IgD-negative memory B cell (primary cell): ENCODE results near the gene DDIT4. TPM values are rescaled to one million over a fixed set of nuclear protein-coding genes. Genes with fewer than 3 reads are reported as not detected.
A peak's percentile ranks its signal among the peaks of the same experiment; 100 is the strongest.
"Not testable (repeated sequence)": the region's sequence is repeated elsewhere in the genome, so short reads cannot be mapped to it uniquely, and the experiment has no call there.

Source experiments
- H3K27ac Mint-ChIP-seq, 3 donors: one replicate each; pipeline ENCODE4 v1.8.0; 2020 to 2022; ENCODE audit warnings: mild to moderate bottlenecking in 3 of 3, mixed read lengths in 3 of 3, moderate library complexity in 1 of 3
- H3K27me3 Mint-ChIP-seq: one replicate; pipeline ENCODE4 v1.8.0; 2021; ENCODE audit warnings: mixed read lengths
- H3K36me3 Mint-ChIP-seq: one replicate; pipeline ENCODE4 v1.8.0; 2020; ENCODE audit warnings: mild to moderate bottlenecking, mixed read lengths
- H3K4me1 Mint-ChIP-seq, 3 donors: one replicate each; pipeline ENCODE4 v1.8.0; 2020 to 2022; ENCODE audit warnings: mixed read lengths in 3 of 3, mild to moderate bottlenecking in 1 of 3
- H3K4me3 Mint-ChIP-seq, 4 donors: one replicate each; pipeline ENCODE4 v1.8.0; 2020 to 2022; ENCODE audit warnings: mild to moderate bottlenecking in 4 of 4, mixed read lengths in 4 of 4, moderate library complexity in 3 of 4
- H3K9me3 Mint-ChIP-seq, 3 donors: one replicate each; pipeline ENCODE4 v1.8.0; 2020 to 2021; ENCODE audit warnings: mixed read lengths in 3 of 3, mild to moderate bottlenecking in 1 of 3
- polyA plus RNA-seq: library from polyadenylated mRNA; unstranded; fragments of 300-500 nt; fragmentation: Illumina TruSeq; gene quantifications from one replicate; pipeline ENCODE4 v1.2.3, GENCODE V29; 2021

The DDIT4 gene
- polyA plus RNA-seq, 1 donor from 2014 or later: 79.9 TPM

- H3K9me3 Mint-ChIP-seq, H3K4me3 Mint-ChIP-seq, H3K36me3 Mint-ChIP-seq, H3K27me3 Mint-ChIP-seq, H3K27ac Mint-ChIP-seq: not testable (repeated sequence)
- peaks cover 5 to 17% (median 14%) of the 10 kb centered on the region in 3 donors for H3K4me1 Mint-ChIP-seq
Observed at GRCh38 chr10:72268475-72269200, 5.1 kb upstream of the DDIT4 start.

- H3K4me3 Mint-ChIP-seq: peak overlapping the region in 3 of 4 donors; percentile 10 to 99 (median 33)
- H3K27me3 Mint-ChIP-seq: no peaks in the 10 kb centered on the region
Observed at GRCh38 chr10:72270607-72271281, 3.0 kb upstream of the DDIT4 start.

GRCh38 chr10:72272689-72273409 is 875 bp upstream of the DDIT4 start:
- Mint-ChIP-seq H3K4me1 (peaks cover 17 to 31% (median 23%) of the 10 kb centered on the region in 3 donors), H3K9me3 (no peaks in the 10 kb centered on the region), H3K27me3 (no peaks in the 10 kb centered on the region), H3K27ac (peak overlapping the region; percentile 54 to 95 (median 94)), H3K4me3 (peak overlapping the region; percentile 97 to 99 (median 99)), H3K36me3 (peaks cover 7% of the 10 kb centered on the region)

More at GRCh38 chr10:72270607-72271281, 3.0 kb upstream of the DDIT4 start:
- Mint-ChIP-seq H3K36me3 (peaks cover 7% of the 10 kb centered on the region), H3K4me1 (peaks cover 10 to 24% (median 15%) of the 10 kb centered on the region in 3 donors), H3K27ac (peak overlapping the region in 2 of 3 donors; percentile 54), H3K9me3 (no peaks in the 10 kb centered on the region)

GRCh38 chr10:72274213-72274729 is 547 bp downstream of the DDIT4 start:
- peak overlapping the region; percentile 97 to 99 (median 99) for H3K4me3 Mint-ChIP-seq
- no peaks in the 10 kb centered on the region for H3K9me3 Mint-ChIP-seq
- peak overlapping the region; percentile 94 to 96 (median 95) for H3K27ac Mint-ChIP-seq
- H3K27me3 Mint-ChIP-seq: no peaks in the 10 kb centered on the region
- peaks cover 7% of the 10 kb centered on the region for H3K36me3 Mint-ChIP-seq
- peaks cover 17 to 31% (median 23%) of the 10 kb centered on the region in 3 donors for H3K4me1 Mint-ChIP-seq

GRCh38 chr10:72274730-72275350 is 1.1 kb downstream of the DDIT4 start:
- Mint-ChIP-seq H3K36me3 (peaks cover 7% of the 10 kb centered on the region), H3K4me1 (peaks cover 17 to 31% (median 23%) of the 10 kb centered on the region in 3 donors), H3K27ac (peak overlapping the region; percentile 94 to 96 (median 95)), H3K4me3 (peak overlapping the region; percentile 97 to 99 (median 99)), H3K9me3 (no peaks in the 10 kb centered on the region), H3K27me3 (no peaks in the 10 kb centered on the region)

GRCh38 chr10:72275351-72276012 is 1.8 kb downstream of the DDIT4 start:
- Mint-ChIP-seq H3K36me3 (peaks cover 7% of the 10 kb centered on the region), H3K4me1 (peaks cover 17 to 31% (median 23%) of the 10 kb centered on the region in 3 donors), H3K4me3 (peak overlapping the region; percentile 97 to 99 (median 99)), H3K9me3 (no peaks in the 10 kb centered on the region), H3K27ac (peak overlapping the region; percentile 54 to 96 (median 94)), H3K27me3 (no peaks in the 10 kb centered on the region)

GRCh38 chr10:72276013-72276387 is 2.3 kb downstream of the DDIT4 start:
- Mint-ChIP-seq H3K27me3 (no peaks in the 10 kb centered on the region), H3K36me3 (peaks cover 7% of the 10 kb centered on the region), H3K9me3 (no peaks in the 10 kb centered on the region), H3K4me3 (peak overlapping the region; percentile 97 to 99 (median 99)), H3K4me1 (peaks cover 17 to 30% (median 23%) of the 10 kb centered on the region in 3 donors), H3K27ac (peak overlapping the region; percentile 54 to 94 (median 77))

DNA sequence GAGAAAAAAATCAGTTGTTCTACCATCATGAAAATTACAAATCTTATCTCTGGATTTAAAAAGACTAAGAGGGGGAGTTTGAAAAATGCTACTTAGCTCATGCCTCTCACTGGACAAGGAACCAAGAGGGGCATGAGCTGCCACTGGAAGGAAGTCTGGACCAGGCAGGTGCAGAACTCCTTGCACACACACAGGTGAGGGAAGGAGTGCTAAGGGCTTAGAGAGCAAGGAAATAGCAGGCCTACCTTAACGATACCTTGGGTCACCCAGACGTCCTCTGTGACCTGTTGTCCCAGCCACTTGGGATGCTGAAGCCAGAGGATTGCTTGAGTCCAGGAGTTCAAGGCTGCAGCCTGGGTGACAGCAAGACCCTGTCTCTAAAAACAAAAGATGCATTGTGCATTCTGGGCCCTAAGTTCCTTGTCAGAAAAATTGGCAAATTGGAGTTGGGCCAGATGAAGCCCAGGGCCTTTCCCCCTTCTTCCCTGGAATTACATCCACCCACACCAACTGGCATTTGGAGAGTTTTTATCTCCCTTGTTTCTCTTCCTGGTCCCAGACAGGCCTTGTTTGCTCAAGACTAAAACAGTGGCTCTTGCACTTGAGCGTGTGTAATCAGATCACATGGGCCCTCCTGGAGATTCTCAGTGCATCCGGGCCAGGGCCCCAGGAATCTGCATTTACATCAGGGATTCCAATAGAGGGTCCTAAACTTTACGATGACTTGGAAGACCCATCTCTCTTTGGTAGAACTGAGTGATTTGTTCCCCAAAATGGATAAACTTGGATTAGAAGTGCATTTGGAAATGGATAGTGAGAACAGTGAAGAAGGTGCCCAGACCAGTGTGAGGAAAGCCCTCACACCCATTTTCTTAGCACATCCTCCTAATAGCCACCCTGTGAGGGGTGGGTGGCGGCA is 3.0 kb downstream of the DDIT4 start:
- Mint-ChIP-seq H3K4me3 (peak overlapping the region; percentile 43 to 99 (median 98)), H3K27me3 (no peaks in the 10 kb centered on the region), H3K9me3 (no peaks in the 10 kb centered on the region), H3K27ac (peak overlapping the region; percentile 63 to 94 (median 77)), H3K36me3 (peaks cover 7% of the 10 kb centered on the region), H3K4me1 (peaks cover 17 to 26% (median 23%) of the 10 kb centered on the region in 3 donors)

GRCh38 chr10:72277340-72277995 is 3.7 kb downstream of the DDIT4 start:
- peak overlapping the region in 2 of 4 donors; percentile 4 to 99 for H3K4me3 Mint-ChIP-seq

GRCh38 chr10:72277996-72278667 is 4.4 kb downstream of the DDIT4 start:
- no peak overlapping the region for H3K27ac Mint-ChIP-seq
- H3K9me3 Mint-ChIP-seq: no peaks in the 10 kb centered on the region
- no peaks in the 10 kb centered on the region for H3K27me3 Mint-ChIP-seq
- H3K36me3 Mint-ChIP-seq: peaks cover 7% of the 10 kb centered on the region
- peaks cover 17 to 31% (median 27%) of the 10 kb centered on the region in 3 donors for H3K4me1 Mint-ChIP-seq
- peak overlapping the region in 2 of 4 donors; percentile 32 to 49 for H3K4me3 Mint-ChIP-seq

More at GRCh38 chr10:72277340-72277995, 3.7 kb downstream of the DDIT4 start:
- Mint-ChIP-seq H3K36me3 (peaks cover 7% of the 10 kb centered on the region), H3K27me3 (no peaks in the 10 kb centered on the region), H3K4me1 (peaks cover 17 to 26% (median 24%) of the 10 kb centered on the region in 3 donors), H3K27ac (peak overlapping the region in 2 of 3 donors; percentile 63 to 94), H3K9me3 (no peaks in the 10 kb centered on the region)

GRCh38 chr10:72278668-72279393 is 5.1 kb downstream of the DDIT4 start:
- Mint-ChIP-seq H3K4me1 (peaks cover 17 to 27% (median 26%) of the 10 kb centered on the region in 3 donors), H3K4me3 (peak overlapping the region in 2 of 4 donors; percentile 32 to 49), H3K9me3 (no peaks in the 10 kb centered on the region), H3K27ac (peak overlapping the region in 1 of 3 donors; percentile 35), H3K36me3 (peaks cover 7% of the 10 kb centered on the region), H3K27me3 (no peaks in the 10 kb centered on the region)

DNA sequence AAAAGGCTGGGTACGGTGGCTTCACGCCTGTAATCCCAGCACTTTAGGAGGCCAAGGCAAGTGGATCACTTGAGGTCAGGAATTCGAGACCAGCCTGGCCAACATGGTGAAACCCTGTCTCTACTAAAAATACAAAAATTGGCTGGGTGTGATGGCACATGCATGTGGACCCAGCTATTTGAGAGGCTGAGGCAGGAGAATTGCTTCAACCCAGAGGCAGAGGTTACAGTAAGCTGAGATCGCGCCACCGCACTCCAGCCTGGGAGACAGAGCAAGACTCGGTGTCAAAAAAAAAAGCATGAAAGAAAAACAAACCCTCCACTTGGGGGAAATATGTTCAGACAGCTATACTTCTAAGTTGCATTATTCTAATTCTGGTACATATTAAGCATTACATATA is 5.9 kb downstream of the DDIT4 start:
- H3K27ac Mint-ChIP-seq, H3K4me3 Mint-ChIP-seq, H3K9me3 Mint-ChIP-seq, H3K27me3 Mint-ChIP-seq, H3K36me3 Mint-ChIP-seq: not testable (repeated sequence)
- H3K4me1 Mint-ChIP-seq: peaks cover 19 to 29% (median 24%) of the 10 kb centered on the region in 3 donors
